GM19467 (cell line): ENCODE measurements around the gene SCAMP2.
"Not testable (repeated sequence)": the region's sequence is repeated elsewhere in the genome, so short reads cannot be mapped to it uniquely, and the experiment has no call there.

Experiments used
- ATAC-seq: cut with Tn5 transposase; IDR thresholded peaks from one replicate; pipeline ENCODE4 v1.9.1; 2021; ENCODE audit warnings: mild to moderate bottlenecking, moderate library complexity; ENCODE audit not compliant: unreplicated experiment

SCAMP2 gene

GRCh38 chr15:74891469-74891868, 18.3 kb upstream of the SCAMP2 start:
- ATAC-seq = no peak

DNA sequence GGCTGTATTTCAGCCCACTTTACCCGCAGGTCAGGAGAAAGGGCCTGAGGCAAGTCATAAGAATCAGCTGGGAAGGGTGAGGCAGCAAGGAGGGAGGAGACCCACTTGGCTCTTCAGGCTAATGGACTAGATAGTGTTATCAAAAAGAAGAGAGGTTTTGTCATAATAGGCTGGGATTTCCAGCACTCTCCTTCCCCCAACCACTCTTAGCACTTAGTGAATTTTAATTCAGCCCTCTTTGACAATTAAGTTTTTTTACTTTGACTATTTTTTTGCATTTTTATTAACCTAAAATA, 17.4 kb upstream of the SCAMP2 start:
- ATAC-seq = no peak

DNA sequence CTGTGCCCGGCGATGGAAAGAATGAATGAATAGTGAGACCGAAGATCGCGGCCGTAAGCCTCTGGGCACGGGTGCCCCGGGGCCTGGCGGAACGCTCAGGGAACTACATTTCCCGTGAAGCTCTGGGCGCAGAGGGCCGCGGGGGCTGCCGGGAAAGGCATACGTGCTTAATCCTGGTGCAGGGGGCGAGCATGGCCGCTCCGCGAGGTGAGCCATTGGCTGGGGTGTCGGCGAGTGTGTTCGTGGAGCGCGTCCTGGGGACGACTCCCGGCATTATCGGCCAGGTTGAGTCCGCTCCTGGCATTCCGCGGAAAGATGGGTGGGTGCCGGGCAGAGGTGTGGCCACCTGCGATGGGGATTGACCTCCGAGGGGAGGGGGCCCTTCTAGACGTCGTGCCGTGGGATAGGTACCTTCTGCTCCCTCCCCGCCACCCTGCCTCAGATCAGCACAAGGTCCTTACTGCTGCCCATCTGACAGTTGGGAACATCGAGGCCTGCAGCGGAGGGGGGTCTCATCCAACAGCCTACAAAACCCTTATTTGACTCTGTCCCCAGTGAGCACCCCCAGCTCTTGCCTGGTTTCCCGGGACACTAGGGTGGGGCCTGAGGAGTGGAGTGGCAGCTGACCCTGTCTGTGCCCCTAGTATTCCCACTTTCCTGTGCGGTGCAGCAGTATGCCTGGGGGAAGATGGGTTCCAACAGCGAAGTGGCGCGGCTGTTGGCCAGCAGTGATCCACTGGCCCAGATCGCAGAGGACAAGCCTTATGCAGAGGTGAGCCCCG, 16.9 kb upstream of the SCAMP2 start, which contains the start of gene MPI:
Gene MPI, plus strand, starts transcription at position 160 of the 782 bp plus-strand sequence. Its CDS starts 32 bp downstream, at position 192.
- ATAC-seq = peak; percentile 87

DNA sequence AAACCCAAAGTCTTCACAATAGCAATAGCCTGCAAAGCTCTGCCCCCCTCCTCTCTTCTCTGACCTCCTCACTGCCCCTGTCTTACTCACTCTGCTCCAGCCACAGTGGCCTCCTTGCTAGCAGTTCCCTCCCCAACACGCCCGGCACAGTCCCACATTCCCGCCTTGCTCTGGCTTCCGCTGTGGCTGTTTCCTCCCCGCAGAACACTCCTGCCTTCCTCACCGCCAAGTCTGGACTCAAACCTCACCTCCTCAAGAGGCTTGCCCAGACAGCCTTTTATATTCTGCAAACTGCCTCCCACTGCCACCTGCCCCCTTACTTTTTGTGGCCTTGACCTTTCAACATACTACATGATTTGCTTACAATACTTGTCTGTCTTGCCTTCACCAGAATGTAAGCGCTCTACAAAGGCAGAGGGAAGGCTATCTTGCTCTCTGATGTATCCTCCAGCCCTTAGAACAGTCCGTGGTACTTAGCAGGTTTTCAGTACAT, 16.3 kb upstream of the SCAMP2 start:
- no peak for ATAC-seq

GRCh38 chr15:74888716-74889115, 15.6 kb upstream of the SCAMP2 start:
- ATAC-seq = no peak

GRCh38 chr15:74887537-74888193, 14.5 kb upstream of the SCAMP2 start:
- not testable (repeated sequence) for ATAC-seq

DNA sequence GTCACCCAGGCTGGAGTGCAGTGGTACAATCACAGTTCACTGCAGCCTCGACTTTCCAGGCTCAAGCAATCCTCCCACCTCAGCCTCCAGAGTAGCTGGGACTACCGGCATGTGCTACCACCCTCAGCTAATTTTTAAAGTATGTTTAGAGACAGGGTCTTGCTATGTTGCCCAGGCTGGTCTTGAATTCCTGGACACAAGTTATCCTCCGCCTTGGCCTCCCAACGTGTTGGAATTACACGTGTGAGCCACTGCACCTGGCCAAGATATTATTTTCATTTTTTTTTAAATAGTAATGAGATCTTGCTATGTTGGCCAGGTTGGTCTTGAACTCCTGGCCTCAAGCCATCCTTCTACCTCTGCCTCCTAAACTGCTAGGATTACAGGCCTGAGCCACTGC, 12.3 kb upstream of the SCAMP2 start:
- ATAC-seq = no peak

DNA sequence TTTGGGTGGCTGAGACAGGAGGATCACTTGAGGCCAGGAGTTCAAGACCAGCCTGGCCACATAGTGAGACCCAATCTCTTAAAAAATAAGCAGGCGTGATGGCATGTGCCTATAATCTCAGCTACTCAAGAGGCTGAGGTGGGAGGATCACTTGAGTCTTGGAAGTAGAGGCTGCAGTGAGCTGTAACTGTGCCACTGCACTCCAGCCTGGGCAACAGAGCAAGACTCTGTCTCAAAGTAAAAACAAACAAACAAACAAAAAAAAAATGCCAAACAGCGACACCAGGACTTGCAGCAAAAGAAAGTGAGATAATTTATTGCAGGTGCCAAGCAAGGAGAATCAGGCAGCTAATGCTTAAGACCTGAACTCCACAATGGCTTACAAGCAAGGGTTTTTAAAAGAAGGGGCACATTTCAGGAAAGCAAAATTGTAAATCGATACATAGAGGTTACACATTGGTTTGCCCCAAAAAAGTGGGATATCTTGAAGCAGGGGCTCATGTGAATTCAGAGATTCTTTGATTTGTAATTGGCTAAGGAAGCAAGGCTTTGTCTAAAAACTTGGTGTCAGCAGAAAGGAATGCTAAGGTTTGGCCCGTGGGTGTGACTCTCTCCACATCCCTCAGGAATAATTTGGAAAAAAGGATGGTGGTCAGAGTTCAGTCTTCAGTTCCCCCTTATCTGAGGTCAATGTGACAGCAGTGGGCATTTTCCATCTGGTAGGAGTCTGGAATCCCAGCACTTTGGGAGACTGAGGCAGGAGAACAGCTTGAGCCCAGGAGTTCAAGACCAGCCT, 11.5 kb upstream of the SCAMP2 start:
- ATAC-seq = no peak

- ATAC-seq = no peak
Observed at GRCh38 chr15:74882528-74882927, 9.4 kb upstream of the SCAMP2 start.

DNA sequence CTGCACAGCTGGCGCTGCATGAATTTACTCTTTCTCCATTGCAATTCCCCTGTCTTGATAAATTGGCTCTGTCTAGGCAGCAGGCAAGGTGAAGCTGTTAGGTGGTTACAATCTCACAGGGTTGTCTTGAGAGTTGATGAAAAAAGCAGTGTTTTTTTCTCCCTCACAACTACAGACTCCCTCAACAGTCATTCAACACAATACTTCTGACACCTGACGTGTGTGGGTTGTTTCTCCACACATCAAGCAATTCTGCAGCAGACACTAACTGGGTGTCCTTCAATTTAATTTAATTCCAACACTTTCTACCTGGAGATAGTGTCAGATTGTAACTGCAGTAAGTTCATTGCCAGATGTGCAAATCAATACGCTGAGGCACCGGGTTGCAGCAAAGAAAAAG, 5.1 kb upstream of the SCAMP2 start:
- no peak for ATAC-seq

DNA sequence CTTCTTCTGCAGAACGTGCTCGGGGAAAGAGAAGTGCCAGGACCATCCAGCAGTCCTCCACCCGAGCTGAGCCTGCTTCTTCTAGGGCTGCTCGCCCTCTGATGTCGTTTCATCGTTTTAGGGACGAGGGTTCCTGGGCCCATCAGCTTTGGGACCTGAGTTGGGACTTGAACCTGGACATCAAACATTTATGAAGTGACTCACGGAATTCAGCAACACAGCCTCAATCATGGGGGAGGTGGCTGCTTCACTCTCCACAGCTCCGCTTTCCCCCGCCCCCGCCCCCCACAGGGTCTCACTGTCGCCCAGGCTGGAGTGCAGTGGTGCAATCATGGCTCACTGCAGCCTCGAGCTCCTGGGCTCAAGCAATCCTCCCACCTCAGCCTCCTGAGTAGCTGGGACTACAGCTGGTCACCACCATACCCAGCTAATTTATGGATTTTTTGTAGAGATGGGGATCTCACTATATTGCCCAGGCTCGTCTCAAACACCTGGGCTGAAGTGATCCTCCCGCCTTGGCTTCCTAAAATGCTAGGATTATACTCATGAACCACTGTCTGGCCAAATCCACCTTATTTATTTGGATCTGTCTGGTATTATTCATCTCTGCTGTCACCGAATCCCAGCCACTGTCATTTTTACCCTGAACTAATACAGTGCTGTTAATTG, 725 bp upstream of the SCAMP2 start:
- no peak for ATAC-seq

GRCh38 chr15:74872702-74873035, 496 bp downstream of the SCAMP2 start:
- no peak for ATAC-seq

- no peak for ATAC-seq
Observed at GRCh38 chr15:74870436-74871215, 2.5 kb downstream of the SCAMP2 start.

GRCh38 chr15:74869726-74870407, 3.3 kb downstream of the SCAMP2 start:
- ATAC-seq = peak; percentile 49

DNA sequence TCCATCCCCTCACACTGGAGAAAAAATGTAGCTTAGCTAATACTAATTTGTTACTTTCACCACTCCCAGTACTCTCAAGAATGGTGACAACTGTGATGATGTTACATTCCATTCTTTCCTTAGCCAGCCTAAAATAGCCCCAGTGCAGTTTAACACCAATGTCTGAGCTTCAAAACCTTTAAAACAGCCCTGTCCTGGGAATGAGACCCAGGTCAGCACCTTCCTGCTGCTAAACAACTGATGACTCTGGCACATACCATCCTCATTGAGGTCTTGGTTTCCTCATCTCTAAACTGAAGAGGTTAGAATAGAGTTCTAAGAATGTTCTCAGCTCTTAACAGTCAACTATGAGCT, 3.8 kb downstream of the SCAMP2 start:
- ATAC-seq = no peak

- ATAC-seq = no peak
Observed at GRCh38 chr15:74868059-74868458, 5.1 kb downstream of the SCAMP2 start.

DNA sequence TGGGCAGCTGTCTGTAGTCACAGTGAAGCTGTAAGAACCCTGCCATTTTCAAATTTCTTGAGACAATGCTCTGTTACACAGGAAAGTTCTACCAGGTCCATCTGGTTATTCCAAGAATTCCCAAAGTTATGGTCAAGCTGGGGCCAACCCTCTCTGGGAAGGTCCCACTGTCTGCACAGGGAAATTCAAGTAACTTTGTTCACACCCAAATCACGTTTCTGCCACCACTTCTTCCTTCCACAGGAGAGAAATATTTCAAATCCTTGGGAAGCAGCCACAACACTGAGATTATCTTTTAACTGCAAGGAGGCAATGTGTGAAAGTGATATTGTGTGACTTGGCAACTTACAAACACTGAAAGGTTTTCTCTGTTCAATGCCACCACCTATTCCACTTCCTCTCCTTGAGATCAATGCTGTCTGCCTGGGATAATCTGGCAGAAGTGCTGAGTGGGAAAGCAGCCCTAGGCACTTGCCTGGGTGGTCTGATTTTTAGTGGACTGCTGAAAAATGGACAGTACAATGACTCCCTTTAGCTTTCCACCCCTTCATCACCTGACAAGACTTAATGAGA, 5.6 kb downstream of the SCAMP2 start:
- ATAC-seq = no peak

GRCh38 chr15:74866090-74866489, 7.1 kb downstream of the SCAMP2 start:
- ATAC-seq = no peak

DNA sequence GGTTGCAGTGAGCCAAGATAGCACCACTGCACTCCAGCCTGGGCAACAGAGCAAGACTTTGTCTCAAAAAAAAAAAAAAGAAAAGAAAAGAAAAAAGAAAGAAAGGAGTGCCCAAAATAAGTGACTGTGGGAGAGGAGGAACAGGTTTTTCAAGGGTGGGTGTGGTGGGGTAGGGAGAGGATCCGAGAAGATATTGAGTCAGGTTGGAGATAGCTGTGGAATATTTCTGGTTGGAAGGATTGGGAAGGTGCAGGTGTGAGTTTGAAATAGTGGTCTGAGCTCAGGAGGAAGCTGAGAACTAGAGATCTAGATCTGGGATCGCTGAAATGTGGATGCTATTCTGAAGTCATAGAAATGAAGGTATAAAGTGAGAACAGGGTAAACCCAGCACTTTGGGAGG, 7.8 kb downstream of the SCAMP2 start:
- no peak for ATAC-seq

DNA sequence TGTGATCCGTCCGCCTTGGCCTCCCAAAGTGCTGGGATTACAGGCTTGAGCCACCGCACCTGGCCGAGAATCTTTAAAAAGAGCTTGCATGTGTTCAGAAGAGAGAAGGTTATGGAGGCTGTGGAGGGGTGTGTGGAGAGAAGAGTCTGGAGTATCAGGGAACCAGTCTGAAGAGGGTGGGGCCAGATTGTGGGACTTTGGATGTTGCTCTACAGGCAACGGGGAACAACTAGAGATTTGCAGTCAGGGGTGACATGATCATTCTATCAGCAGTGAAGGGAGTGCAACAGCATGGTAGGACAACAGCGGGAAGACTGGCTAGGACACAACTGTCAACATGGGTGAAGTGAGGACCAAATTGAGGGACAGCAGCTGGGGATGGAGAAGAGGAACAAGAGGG, 8.9 kb downstream of the SCAMP2 start:
- no peak for ATAC-seq
